HG03575 (cell line): Measurements from ENCODE around the gene NUCKS1.

Source experiments
- ATAC-seq: cut with Tn5 transposase; IDR thresholded peaks from one replicate; pipeline ENCODE4 v1.9.1; 2021; ENCODE audit not compliant: unreplicated experiment, insufficient number of reproducible peaks, low FRiP score; ENCODE audit errors: extremely low read depth

Gene NUCKS1

DNA sequence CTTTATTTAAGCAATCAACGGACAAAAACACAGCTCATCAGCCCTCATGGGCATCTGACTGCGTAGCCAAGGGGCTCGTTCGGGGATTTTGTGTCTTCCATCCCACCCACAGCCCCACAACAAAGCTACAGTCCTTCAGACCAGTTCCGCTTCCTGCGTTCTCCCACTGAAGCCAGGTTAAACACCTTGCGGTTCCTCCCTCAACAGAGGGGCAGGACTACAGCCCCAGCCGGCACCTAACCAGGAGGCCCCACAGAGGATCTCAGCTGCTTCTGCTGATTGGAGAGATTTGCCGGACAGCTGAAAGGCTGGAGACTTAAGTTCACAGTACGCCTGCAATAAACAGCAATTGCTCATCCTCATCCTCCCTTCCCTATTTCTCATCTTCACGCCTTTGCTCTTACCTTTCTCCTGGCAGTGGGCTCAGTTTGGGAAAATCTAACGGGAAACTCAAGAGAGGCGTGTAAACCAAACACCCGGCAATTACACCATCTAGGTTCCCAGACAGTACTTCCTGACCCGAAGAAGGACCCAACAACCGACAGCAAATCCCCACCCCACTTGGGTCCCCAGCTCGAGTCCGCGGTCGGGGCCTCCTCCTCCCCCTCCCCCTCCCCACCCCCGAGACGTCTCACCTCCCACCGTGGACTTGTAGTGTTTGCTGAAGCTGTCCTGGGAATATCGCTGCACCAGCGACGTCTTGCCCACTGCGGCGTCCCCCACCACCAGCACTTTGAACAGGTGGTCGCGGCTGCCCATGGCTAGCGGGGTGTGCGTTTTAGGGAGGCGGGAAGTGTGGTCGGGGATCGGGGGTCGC is 24.4 kb upstream of the NUCKS1 start:
- ATAC-seq: no peak

DNA sequence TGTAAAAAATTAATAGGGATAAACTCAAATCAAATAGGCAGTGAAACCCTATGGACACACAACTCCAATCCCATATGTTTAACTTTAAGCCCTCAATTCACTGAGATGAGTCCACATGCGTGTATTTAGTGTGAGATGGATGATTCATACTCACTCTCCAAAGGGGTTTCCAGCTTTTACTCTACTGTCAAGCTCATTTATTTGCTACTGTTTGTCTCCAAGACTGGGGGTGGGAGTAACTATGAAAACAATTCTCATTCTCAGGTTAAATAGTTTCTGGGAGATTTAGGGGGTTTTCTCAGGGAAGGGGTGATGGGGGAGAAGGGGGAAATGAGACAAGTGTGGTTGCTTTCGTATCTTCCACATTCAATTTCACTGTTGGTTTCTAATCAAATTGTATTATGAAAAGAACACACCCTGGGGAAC is 22.6 kb upstream of the NUCKS1 start:
- ATAC-seq: no peak

DNA sequence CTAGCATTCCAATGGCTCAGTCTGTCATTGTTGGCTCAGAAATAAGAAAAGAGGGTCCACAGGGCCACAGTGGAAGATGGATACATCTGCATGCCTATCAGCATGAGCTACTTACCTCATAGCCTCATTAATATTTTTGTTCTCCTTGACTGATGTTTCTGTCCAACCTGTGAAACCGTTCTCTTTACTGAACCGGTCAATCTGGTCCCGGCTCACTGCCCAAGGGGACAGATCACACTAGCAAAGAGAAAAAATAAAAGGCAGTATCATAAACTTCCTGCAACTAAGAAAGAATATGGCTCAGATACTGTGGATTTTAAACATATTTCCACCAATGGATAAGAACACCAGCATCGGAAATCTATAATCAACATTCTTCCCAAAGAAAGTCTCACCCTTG is 20.6 kb upstream of the NUCKS1 start:
- no peak for ATAC-seq

DNA sequence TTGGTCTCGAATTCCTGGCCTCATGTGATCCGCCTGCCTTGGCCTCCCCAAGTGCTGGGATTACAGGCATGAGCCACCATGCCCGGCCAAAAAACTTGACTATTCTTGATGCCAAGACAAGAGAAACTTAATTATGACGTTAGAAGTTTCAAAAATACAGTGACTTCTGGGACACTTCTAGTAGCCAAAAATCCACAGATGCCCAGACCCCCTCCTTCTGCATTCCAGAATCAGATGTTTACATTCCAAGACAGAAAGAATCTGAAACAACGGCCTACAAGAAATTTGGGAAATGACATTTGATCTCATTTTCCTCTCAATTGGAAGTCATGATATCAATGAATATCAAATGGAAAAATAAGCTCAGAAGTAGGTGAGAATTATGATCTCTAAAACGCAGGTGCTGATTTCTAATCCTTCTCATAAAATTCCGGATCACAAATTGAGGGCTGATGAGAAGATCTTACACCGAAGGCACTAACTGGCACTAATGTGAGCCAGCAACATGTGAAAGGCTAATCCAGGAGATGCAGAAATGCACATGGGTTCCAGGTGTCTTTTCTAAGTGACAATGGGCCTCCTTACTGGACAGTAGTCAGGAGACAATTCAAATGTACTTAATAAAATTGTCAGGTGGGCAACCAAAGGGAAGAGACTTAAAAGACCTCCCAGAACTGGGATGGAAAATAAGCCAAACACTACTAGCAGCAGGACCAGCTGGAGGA is 19.8 kb upstream of the NUCKS1 start:
- ATAC-seq: no peak

DNA sequence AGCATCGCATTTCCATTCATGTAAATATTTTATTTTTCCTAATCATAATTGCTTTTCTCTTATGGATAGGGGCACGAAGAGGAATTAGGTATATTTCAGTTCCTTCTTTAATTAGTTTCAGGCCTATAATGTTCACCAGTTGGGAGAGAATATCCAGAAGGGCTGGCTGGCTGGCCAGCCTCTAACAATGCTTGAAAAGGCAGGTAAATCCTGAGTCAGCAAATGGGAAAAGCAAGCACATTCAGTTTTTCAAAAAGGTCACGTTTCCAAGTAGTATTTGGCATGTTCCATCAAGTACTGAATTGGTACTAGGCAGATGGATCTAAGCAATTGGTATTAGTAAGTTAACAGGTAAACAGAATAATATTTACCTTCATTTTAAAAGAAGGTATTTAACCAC is 17.3 kb upstream of the NUCKS1 start:
- ATAC-seq: no peak

DNA sequence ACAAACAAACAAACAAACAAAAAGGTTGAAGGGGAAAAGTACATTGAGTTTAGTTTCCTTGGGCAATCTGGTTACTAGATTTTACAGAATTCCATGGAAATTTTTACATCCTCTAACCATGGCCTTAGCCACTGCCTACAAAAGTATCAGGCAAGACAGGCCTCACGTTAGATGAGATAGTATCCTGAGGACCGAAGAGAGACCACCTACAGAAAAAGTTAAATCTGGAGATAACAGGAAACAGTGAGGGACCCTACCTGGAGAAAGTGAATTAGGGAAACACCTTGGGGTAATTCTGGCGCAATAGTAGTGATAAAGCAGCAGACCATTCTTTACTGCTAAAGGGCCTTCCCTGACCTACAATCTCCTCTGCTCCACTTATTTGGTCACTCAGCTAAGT is 16.6 kb upstream of the NUCKS1 start:
- ATAC-seq: no peak

DNA sequence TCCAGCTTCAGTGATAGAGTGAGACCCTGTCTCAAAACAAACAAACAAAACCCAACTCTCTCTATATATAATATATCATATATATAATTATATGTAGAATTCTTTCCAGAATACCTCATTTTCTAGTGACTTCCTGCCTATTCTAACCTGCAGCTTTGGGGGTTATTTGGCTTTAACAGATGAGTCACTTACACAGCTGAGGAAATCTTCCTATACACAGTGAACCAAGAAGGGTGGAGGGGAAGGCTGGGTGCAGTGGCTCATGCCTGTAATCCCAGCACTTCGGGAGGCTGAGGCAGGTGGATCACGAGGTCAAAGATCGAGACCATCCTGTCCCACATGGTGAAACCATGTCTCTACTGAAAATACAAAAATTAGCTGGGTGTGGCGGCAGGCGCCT is 16.1 kb upstream of the NUCKS1 start:
- no peak for ATAC-seq

DNA sequence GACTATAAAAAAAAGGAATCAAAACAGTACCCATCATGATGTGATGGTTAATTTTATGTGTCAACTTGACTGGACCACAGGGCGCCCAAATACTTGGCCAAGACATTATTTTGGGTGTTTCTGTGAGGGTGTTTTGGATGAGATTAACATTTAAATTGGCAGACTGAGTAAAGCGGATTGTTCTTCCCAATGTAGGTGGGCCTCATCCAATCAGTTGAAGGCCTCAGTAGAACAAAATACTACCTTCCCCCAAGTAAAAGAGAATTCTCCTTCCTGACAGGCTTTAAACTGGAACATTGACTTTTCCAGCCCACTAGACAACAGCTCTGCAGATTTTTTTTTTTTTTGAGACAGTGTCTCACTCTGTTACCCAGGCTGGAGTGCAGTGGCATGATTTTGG is 14.6 kb upstream of the NUCKS1 start:
- no peak for ATAC-seq

DNA sequence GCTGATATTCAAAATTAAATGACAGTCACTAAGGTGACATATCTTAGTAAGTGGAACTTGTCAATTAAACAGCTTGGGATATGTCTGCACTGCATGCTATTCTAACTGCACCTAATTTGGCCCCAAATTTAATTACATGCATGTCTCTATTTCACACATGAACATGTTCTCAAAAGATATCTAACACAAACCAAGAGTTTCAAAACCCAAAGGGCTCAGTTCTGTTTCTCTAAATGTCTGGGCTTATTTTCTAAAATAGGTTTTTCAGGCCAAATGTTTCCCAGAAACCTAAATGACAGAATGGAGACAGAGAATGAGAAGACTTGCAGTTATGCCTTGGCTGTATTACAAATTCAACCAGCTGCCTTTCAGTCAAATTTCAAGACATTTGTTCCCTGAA is 14.0 kb upstream of the NUCKS1 start:
- ATAC-seq: no peak

DNA sequence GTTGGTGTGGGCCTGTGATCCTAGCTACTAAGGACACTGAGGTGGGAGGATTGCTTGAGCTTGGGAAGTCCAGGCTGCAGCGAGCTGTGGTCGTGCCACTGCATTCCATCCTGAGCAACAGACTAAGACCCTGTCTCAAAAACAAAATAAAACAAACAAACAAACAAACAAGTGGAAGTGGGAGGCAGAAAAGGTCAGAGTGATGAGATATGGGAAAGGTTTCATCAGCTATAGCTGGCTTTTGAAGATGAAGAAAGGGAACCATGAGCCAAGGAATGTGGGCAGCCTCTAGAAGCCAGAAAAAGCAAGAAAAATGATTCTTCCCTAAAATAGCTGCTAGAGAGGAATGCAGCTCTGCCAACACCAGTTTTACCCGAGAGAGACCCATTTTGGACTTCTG is 10.6 kb upstream of the NUCKS1 start:
- no peak for ATAC-seq

DNA sequence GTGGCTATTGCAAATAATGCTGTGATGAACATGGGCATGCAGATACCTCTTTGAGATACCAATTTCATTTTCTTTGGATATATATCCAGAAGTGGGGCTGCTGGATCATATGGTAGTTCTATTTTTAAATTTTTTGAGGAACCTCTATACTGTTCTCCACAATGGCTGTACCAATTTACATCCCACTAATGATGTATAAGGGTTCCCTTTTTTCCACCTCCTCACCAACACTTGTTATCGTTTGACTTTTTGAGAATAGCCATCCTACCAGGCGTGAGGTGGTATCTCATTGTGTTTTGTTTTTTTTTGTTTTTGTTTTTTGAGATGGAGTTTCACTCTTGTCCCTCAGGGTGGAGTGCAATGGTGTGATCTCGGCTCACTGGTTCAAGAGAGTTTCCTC is 6.6 kb upstream of the NUCKS1 start:
- ATAC-seq: no peak

DNA sequence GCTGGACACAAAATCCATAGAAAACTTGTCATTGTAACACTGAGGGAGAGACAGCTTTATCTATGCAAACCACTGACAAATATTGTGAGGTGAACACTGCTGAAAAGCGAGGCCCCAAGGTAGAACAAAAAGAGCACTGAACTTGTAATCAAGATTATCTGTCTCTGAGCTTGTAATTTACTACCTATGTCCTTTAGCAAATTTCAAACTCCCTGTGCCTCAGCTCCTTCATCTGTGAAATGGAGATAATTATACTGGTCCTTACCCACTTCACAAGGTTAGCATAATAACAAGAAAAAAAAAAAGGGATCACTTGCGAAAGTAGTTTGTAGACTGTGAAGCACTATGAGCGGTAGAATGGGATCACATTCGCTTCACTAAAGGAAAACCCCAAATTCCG is 4.9 kb upstream of the NUCKS1 start:
- ATAC-seq: no peak

DNA sequence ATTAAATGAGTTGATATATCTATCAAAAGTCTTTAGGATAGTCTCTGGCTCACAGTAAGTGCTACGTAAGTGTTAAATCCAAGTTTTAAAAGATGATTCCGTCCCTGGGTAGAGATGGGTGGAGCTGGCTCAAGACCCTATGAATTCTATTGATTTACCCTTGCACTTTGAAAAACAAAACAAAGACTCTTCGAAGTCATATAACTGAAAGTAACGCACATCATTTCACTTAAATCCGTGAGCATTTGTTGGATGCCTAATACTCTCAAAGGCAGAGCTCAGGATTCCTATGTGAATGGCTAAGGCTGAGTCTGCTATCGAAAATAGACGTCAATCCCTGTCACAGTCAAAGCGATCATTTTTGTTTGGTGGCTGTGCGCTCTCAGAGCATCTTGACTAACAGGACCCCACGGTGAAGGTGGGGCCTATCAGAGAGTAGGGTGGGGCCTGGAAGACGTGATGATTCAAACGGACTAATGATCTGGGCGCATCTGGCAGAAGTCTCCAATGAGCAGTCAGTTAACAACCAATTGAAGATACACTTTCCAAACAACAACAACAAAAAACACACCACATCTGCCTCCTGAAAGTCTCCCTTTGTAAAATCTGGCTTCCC is 1.2 kb upstream of the NUCKS1 start:
- no peak for ATAC-seq

DNA sequence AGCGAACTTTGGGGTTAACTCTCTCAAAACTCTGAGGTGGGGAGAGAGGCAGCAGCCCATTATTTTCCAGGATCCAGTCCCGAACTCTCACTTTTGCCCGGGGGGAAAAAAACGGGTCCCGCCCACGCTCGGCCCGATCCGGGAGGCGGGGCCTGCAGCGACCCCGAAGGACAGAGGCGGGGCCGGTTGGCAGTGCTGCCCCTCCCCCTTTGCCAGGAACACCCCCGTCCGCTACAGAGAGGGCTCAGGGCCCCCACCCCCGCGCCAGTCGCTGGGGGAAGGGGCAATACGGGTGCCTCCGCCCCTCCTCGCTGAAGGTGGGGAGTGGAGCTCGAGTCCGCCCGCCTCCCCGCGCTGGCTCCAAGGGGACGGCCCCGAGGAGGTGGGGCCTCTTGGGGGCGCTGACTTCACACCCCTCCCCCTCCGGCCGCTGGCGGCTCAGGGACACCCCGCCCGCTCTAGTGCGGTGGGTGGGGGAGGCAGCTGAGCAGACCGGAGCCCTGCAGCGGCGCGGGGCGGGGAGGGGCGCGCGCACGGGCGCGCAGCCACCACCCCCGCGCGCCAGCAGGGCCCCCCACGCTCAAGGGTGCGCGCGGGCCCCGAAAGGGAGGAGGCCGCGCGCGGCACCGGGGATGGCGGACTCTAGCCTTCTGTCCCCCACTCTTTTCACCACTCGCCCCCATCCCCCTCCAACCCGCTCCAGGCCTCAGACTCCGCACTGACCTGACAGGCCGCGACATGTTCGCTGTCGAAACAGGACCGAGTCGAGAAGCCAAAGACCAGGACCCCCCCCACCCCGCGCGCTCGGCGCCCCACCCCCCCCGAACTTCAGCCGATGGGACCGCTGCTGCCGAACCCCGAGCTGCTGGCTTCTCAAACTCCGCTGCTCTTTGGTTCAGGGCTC is 496 bp downstream of the NUCKS1 start:
- ATAC-seq: no peak

DNA sequence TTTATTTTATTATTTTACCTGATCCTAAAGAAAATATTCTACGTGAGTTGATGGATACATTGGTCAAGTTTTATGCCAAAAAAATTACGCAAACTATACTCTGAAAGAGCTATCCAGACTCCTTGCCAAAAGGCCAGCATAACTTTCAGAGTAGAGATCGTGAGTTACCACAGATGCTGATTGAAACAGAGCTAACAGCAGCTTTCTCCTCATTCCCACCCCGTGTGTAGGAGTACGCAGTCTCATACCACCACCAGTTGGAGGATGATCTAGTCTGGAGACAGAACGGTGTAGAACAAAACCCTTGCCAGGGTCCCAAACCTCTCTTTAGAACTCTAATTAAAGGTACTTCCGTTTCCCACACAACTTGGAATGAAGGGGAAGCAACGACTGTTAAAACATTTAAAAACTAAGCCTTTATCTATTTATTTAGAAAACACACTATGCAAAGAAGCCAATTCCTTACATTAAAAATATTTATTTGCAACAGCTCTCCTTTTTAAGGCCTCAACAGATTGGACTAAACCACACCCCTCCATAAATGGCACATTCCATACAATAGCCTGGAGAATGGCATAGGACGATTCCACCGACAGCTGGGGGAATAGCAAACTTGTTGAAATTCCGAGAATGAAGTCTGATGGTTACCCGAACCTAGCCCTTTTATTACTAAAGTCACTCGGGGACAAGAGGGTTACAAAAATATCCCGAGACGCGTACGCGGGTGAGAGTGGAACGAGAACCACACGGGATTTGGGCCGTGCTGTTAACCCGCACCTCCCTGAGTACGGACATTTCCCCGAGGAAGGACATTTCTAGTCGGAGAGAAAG is 1.4 kb downstream of the NUCKS1 start:
- ATAC-seq: no peak

DNA sequence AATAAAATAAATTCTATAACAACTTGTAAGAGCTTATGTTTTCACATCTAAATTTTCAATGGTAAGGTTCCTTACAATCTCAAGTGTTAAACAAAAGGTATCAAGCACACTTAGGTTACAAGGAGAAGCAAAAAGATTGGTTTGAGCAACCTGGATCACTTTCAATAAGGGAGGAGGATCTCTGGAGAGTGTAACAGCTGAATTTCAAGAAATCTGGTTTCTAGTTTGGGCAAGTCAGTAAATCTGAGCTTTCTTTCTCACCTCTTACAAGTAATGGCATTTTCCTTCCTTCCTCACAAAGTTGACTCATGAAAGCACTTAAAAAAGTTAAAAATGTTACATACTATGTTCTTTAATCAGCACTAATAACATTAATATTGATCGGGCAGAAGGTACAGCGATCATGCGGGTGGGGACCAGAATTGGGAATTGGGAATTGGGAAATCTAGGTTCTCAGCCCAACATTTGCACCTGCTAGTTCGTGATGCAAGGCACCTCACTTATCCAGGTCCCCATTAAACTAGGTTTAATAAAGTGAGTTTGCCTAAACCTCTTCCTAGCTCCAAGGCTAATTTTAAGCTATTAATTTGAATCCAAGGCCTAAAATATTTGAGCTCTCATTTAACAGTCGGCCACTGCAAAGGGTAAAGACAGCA is 3.1 kb downstream of the NUCKS1 start:
- ATAC-seq: no peak

DNA sequence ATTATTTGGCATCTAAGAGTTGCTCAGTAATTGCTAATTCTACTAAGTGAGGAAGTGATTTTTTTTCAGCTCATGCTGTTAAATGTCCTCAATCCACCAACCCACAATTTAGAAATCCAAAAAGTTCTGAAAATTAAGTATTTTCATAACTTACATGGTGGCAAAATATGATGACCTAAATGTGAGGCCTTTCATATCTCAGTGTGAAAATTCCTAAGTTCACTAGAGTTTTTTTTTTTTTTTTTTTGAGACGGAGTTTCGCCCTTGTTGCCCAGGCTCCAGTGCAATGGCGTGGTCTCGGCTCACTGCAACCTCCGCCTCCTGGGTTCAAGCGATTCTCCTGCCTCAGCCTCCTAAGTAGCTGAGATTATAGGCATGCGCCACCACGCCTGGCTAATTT is 5.6 kb downstream of the NUCKS1 start:
- ATAC-seq: no peak

DNA sequence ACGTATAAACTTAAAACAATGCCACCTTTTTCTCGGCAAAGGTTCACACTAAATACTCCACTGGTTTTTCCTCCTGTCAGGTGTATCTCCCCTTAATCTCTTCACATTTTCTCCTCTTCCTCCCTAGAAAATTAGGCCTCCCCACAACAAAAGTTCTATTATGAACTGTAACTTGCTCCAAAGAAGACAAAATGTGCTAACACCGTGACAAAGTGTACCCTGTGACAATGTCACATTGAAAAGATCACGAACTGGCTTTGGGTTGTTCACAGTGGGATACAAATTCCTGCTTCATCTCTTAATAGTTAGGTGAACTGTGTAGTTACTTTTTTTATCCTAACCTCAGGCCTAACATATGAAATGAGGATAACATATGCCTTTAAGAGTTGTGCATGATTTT is 6.0 kb downstream of the NUCKS1 start:
- no peak for ATAC-seq
